Measurements from ENCODE around the gene TEX35. TPM values are rescaled to one million over a fixed set of nuclear protein-coding genes. Genes with fewer than 3 reads are reported as not detected.

Gene TEX35
- total RNA-seq, 4 donors from 2014 or later, result not detected

GRCh38 chr1:178532392-178532791 lies 19.5 kb downstream of the TEX35 start:
- TF ChIP-seq EP300 (IDR thresholded peaks at IDR 0.05; ENCODE audit: low read depth) (no peak), CTCF (IDR thresholded peaks at IDR 0.05) (peak; percentile 90 to 93 (median 92)), POLR2AphosphoS5 (IDR thresholded peaks at IDR 0.05) (no peak), POLR2A (IDR thresholded peaks at IDR 0.05) (no peak)
- no peaks in the 10 kb centered on the region for H3K36me3 ChIP-seq
- peaks cover 1 to 21% (median 6%) of the 10 kb centered on the region in 4 donors for H3K4me1 ChIP-seq
- no peaks in the 10 kb centered on the region for H3K9me3 ChIP-seq
- in situ Hi-C loops (cut with MboI; ENCODE audit: low pct_ligation_motif_present in 1 of 4, low pct_unique_long_range_greater_than_20kb in 1 of 4, low sequenced_read_pairs in 3 of 4), result loop anchor here (5.0 to 25.0 kb wide), 6 partner anchors 222 to 830 kb away; partner anchors contain the start of gene AXDND1 (in 3 of the 4)
- WGBS, 2 donors (ENCODE audit: low coverage in 1 of 2), result 16 to 85% methylated on average over 2 to 13 of the region's 13 CpGs
- intact Hi-C loops (cut with DNase I; ENCODE audit: low total_unique reads), result loop anchor here (10.0 kb wide), 2 partner anchors 228 to 472 kb away; no protein-coding TSS in a partner anchor
- no peak overlapping the region for H3K4me3 ChIP-seq
- no peaks in the 10 kb centered on the region for H3K27me3 ChIP-seq
- peak; percentile 90 for DNase-seq
- H3K27ac ChIP-seq, result no peak overlapping the region

- no peak for DNase-seq
- TF ChIP-seq CTCF (IDR thresholded peaks at IDR 0.05) (no peak), POLR2A (IDR thresholded peaks at IDR 0.05) (no peak), POLR2AphosphoS5 (IDR thresholded peaks at IDR 0.05) (no peak), EP300 (IDR thresholded peaks at IDR 0.05; ENCODE audit: low read depth) (no peak)
- Histone ChIP-seq H3K4me3 (no peak overlapping the region), H3K4me1 (peaks cover 3 to 30% (median 11%) of the 10 kb centered on the region in 4 donors), H3K27me3 (no peaks in the 10 kb centered on the region), H3K27ac (no peak overlapping the region), H3K36me3 (no peaks in the 10 kb centered on the region), H3K9me3 (no peaks in the 10 kb centered on the region)
- in situ Hi-C loops (cut with MboI; ENCODE audit: low pct_ligation_motif_present in 1 of 4, low pct_unique_long_range_greater_than_20kb in 1 of 4, low sequenced_read_pairs in 3 of 4), result loop anchor here (5.0 to 25.0 kb wide), 6 partner anchors 221 to 829 kb away; partner anchors contain the start of gene AXDND1 (in 3 of the 4)
- intact Hi-C loops (cut with DNase I; ENCODE audit: low total_unique reads), result loop anchor here (10.0 kb wide), 2 partner anchors 229 to 471 kb away; no protein-coding TSS in a partner anchor
- 71 to 72% methylated on average over 4 to 9 of the region's 9 CpGs for WGBS, 2 donors (ENCODE audit: low coverage in 1 of 2)
Observed at GRCh38 chr1:178533121-178533946, 20.4 kb downstream of the TEX35 start.

- no peak overlapping the region for H3K27ac ChIP-seq
- H3K36me3 ChIP-seq, result no peaks in the 10 kb centered on the region
- H3K4me3 ChIP-seq, result no peak overlapping the region
- no peak for TF ChIP-seq POLR2A (IDR thresholded peaks at IDR 0.05)
- TF ChIP-seq EP300 (IDR thresholded peaks at IDR 0.05; ENCODE audit: low read depth), result no peak
- no peak for TF ChIP-seq POLR2AphosphoS5 (IDR thresholded peaks at IDR 0.05)
- no peak for TF ChIP-seq CTCF (IDR thresholded peaks at IDR 0.05)
- no peaks in the 10 kb centered on the region for H3K27me3 ChIP-seq
- DNase-seq, result no peak
- WGBS, 2 donors (ENCODE audit: low coverage in 1 of 2), result 60 to 93% methylated on average over 1 to 9 of the region's 9 CpGs
- in situ Hi-C loops (cut with MboI; ENCODE audit: low pct_ligation_motif_present in 1 of 4, low pct_unique_long_range_greater_than_20kb in 1 of 4, low sequenced_read_pairs in 3 of 4) (loop anchor here (5.0 to 25.0 kb wide), 6 partner anchors 220 to 828 kb away; partner anchors contain the start of gene AXDND1 (in 3 of the 4)), intact Hi-C loops (cut with DNase I; ENCODE audit: low total_unique reads) (loop anchor here (10.0 kb wide), 2 partner anchors 230 to 470 kb away; no protein-coding TSS in a partner anchor)
- H3K9me3 ChIP-seq, result no peaks in the 10 kb centered on the region
- peaks cover 3 to 30% (median 11%) of the 10 kb centered on the region in 4 donors for H3K4me1 ChIP-seq
Observed at GRCh38 chr1:178534137-178534868, 21.4 kb downstream of the TEX35 start.

Measured in transverse colon (tissue), 4 donors.